ENCODE results near the gene NDUFB6.
"Not testable (repeated sequence)": the region's sequence is repeated elsewhere in the genome, so short reads cannot be mapped to it uniquely, and the experiment has no call there.

Gene NDUFB6
- 19.0 to 33.1 reads per million in 2 experiments for total RNA-seq

GRCh38 chr9:32572900-32573523 lies at the start of gene NDUFB6:
Gene NDUFB6, minus strand, starts transcription at chr9:32573159. Its CDS starts 99 bp downstream, at chr9:32573060.
- peak; percentile 94 for DNase-seq (ENCODE audit: low read depth)

DNA sequence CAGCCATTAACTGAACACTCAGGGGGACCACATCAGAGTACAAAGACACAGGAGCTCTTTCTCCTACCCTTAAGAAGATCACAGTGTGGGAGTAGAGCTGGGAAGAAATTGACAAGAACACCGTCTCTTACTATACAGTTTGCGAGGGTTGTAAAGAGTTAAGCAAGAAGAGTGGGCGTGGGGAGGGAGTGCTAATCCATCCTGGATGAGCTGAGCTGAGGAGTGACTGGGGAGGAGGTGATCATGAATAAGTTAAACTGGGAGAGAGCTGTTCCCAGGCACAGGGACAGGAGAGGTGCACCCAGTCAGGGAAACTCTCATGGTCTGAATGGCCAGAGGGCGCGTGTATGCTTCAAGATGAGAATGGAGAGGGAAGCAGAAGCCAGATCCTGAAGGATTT lies 45.3 kb upstream of the NDUFB6 start:
- DNase-seq (ENCODE audit: low read depth), result no peak

- no peak for DNase-seq (ENCODE audit: low read depth)
These were observed 33.9 kb upstream of the NDUFB6 start for GRCh38 chr9:32606811-32607210.

DNA sequence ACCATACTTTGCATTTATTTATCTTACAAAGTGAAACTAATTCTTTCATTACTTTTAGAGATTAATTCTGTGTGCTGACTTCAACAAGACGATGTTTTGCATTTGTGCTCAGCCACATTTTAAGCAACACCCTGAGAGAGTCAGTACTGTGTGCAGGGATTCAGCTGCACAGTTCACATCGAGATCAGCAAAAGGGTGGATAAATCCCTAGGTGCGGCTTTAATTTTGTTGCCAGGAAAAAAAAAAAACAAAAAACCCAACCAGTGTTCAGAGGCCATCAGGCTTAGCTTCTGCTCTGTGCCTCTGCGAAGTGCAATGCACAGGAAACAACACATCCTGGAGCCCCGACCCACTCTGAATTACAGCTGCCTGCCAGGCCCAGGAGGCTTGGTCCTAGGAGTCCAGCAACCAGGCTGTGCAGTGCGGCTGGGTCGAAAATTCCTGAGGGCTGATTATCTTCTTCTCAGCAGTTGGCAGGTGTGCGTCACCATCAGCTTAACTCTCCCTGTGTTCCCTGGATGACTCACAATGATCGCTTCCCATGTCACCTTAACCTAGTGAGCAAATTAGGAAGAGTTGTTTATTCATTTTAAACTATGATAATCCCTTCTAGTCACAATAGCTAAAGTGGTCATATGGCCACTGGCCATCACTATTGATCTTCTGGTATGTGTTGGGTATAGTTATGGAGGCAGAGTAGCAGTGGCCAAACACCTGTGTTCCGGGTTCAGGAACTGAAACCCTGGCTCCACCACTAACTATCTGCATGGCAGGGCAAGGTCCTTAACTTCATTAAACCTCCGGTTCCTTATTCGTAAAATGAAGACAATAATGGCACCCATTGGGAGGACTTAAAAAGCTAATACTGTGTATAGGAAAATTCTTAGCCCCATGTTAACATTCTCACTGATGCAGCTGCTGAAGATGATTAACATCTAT lies 31.2 kb upstream of the NDUFB6 start:
- no peak for DNase-seq (ENCODE audit: low read depth)

DNA sequence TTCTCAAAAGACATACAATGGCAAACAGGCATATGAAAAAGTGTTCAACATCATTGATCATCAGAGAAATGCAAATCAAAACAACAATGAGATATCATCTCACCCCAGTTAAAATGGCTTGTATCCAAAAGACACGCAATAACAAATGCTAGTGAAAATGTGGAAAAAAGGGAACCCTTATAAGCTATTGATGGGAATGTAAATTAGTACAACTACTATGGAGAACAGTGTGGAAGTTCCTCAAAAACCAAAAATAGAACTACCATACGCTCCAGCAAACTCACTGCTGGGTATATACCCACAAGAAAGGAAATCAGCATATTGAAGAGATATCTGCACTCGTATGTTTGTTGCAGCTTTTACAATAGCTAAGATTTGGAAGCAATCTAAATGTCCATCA lies 26.1 kb upstream of the NDUFB6 start:
- not testable (repeated sequence) for DNase-seq (ENCODE audit: low read depth)

DNA sequence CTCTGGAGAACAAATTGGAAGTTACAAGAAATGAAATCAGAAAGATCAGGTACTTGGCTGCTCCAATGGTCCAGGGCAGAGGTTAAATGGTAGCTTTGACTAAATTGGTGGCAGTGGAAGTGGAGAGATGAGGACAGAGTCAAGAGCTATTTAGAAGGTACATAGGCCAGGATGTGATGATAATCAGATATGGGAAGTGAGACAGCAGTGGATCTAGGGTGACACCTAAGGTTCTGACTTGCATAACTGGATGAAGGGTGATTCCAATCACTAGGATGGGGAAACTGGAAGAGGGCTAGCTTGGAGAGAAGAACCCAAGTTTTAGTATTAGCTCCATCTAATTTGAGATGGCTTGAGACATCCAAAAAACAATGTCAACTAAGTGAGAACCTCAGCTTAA lies 24.0 kb upstream of the NDUFB6 start:
- DNase-seq (ENCODE audit: low read depth), result no peak

GRCh38 chr9:32596096-32596865 lies 23.3 kb upstream of the NDUFB6 start:
- DNase-seq (ENCODE audit: low read depth), result no peak

DNA sequence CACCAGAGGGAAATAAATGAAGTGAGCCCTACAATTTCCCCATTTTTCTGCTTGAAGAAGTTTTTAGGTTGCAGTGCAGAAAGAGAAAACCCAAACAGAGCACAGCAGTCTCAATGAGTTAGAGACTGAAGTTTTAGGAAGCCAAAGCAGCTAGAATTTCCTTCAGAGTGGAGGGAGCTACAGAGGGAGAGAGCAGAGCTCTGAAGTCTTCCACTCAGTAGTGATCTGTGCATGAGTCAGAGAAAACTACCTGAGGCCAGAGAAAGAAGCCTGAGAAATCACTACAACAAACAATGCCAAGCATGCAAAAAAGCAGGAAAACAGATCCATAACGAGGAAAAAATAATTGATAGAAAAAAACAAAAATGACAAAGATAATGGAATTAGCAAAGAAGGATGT lies 17.9 kb upstream of the NDUFB6 start:
- no peak for DNase-seq (ENCODE audit: low read depth)

- no peak for DNase-seq (ENCODE audit: low read depth)
These were observed 17.5 kb upstream of the NDUFB6 start for GRCh38 chr9:32590476-32590875.

- no peak for DNase-seq (ENCODE audit: low read depth)
These were observed 16.2 kb upstream of the NDUFB6 start for GRCh38 chr9:32589083-32589723.

DNA sequence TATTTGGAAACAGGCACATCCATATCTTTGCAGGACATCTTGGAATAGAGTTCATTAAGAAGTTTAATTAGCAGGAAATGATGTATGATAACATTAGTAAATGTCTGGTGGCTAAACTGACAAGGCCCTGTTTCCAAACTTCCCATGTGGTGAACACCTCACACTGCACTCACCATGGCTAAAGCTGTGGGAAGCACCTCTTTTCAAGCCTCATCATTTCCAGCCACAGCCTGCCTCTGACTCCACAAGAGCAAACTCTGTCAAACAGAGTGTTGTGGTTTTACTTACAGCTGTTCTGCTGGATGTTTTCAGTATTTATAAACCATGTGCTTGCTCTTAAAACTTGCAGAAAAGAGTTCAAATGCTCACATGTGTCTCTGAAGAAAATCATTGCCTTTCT lies 14.9 kb upstream of the NDUFB6 start:
- DNase-seq (ENCODE audit: low read depth), result no peak

DNA sequence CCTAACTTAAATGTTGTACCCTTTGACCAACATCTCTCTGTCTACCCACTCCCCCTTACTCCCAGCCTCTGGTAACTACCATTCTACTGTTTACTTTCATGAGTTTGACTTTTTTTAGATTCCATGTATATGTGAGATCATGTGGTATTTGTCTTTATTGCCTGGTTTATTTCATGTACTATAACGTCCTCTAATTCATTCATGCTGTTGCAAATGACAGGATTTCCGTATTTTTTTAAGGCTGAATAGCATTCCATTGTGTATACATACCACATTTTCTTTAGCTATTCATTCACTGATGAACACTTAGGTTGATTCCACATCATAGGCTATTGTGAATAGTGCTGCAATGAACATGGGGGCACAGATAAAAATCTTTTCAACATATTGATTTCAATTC lies 11.8 kb upstream of the NDUFB6 start:
- no peak for DNase-seq (ENCODE audit: low read depth)

GRCh38 chr9:32581512-32582143 lies 8.7 kb upstream of the NDUFB6 start:
- DNase-seq (ENCODE audit: low read depth), result no peak

DNA sequence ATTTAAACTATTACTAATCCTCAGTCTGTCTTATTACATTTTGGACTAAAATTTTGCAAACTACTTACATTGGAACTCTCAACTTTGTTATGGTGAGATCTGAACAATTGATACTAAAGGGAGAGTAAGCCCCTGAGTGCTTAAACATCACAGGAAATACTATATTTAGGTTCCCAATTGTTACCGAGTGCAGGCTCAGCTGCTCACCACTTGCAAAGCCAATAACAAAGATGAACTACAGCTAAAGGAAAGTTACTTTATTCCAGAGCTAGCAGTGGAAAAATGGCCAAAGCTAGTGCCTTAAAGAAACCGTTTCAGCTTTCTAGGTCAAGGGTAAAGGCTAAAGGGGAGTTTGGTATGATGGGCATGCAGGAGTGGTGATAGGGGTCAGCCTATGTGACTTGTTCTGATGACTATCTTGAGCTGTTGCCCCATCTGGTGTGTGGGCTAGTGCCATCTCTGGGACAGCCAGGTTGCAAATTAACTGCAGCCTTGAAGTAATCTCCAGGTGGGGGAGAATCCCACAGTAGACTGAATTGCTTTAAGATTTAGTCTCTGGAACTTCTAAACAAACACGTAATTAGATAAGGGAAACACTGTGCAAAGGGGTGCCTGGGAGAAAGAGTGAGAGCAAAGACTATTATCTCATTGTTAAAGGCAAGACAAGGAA lies 7.8 kb upstream of the NDUFB6 start:
- no peak for DNase-seq (ENCODE audit: low read depth)

DNA sequence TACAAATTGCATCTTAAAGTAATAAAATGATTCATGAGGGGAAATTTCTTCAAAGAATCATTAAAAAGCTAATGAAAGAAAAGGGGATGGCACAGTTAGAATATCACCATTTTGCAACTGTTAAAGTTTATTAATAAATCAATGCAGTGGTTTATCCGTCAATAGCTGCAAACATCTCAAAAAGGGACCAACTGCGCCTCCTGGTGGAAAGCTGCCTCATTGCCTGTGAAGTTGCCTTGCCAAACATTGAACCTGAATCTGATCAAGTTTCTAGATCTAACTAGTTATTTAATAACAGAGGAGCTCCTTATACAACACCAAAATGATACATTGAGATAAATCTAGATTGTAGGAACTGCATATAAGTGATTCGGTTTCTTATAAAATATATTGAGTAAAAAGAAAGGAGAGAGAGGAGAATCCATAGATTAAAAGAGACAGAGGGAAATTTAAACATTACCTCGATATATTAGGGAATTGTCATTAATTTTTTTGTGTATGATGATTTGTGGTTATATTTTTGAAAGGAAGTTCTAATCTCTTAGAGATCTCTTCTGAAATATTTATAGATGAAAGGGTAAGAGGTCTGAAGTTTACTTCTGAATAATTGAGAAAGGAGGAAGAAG lies 6.9 kb upstream of the NDUFB6 start:
- DNase-seq (ENCODE audit: low read depth), result peak; percentile 73

DNA sequence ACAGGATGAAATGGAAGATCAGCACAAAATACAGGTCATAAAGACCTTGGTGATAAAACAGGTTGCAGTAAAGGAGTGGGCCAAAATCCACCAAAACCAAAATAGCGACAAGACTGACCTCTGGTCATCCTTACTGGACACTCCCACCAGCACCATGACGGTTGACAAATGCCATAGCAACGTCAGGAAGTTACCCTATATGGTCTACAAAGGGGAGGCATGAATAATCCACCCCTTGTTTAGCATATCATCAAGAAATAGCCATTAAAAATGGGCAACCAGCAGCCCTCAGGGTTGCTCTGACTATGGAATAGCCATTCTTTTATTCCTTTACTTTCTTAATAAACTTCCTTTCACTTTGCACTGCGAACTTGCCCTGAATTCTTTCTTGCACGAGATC lies 6.0 kb upstream of the NDUFB6 start:
- DNase-seq (ENCODE audit: low read depth), result no peak

DNA sequence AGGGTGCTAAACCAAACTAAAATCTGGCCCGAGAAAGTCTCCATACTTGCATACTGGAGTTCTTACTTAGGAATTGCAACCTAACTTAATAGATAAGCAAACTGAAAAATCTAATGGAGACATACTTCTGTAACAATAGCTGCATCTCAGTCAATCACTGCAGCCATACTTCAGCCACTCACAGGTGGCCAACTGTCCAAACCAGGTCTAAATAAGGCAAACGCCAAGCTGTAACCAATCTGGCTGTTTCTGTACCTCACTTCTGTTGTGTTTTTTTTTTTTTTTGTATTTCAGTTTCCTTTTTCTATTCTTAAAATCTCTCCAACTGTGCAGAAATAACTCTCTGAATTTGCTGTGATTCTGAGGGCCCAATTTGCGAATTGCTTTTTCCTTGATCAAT lies 4.4 kb upstream of the NDUFB6 start:
- no peak for DNase-seq (ENCODE audit: low read depth)

GRCh38 chr9:32574858-32575257 lies 1.9 kb upstream of the NDUFB6 start:
- no peak for DNase-seq (ENCODE audit: low read depth)

GRCh38 chr9:32573821-32574220 lies 862 bp upstream of the NDUFB6 start:
- no peak for DNase-seq (ENCODE audit: low read depth)

Measured in T follicular helper cell (primary cell).